AG10803 (cell line): Measurements from ENCODE around the gene GPS1.

Experiments
- DNase-seq: peaks from one replicate; pipeline ENCODE4 v3.0.0; 2010; ENCODE audit warnings: low read depth
- H3K4me3 ChIP-seq: 2 replicates; pipeline ENCODE4 v1.5.1; 2011; ENCODE audit warnings: mild to moderate bottlenecking, low read length, control low read depth
- TF ChIP-seq, protein P1 (sequence below): conservative IDR thresholded peaks from 2 replicates; pipeline ENCODE4 v1.5.1; 2011; ENCODE audit warnings: mild to moderate bottlenecking, low read length, control low read depth, inconsistent platforms

The GPS1 gene

GRCh38 chr17:82053130-82053529, 1.4 kb downstream of the GPS1 start:
- no peak for DNase-seq
- TF ChIP-seq, protein P1, sequence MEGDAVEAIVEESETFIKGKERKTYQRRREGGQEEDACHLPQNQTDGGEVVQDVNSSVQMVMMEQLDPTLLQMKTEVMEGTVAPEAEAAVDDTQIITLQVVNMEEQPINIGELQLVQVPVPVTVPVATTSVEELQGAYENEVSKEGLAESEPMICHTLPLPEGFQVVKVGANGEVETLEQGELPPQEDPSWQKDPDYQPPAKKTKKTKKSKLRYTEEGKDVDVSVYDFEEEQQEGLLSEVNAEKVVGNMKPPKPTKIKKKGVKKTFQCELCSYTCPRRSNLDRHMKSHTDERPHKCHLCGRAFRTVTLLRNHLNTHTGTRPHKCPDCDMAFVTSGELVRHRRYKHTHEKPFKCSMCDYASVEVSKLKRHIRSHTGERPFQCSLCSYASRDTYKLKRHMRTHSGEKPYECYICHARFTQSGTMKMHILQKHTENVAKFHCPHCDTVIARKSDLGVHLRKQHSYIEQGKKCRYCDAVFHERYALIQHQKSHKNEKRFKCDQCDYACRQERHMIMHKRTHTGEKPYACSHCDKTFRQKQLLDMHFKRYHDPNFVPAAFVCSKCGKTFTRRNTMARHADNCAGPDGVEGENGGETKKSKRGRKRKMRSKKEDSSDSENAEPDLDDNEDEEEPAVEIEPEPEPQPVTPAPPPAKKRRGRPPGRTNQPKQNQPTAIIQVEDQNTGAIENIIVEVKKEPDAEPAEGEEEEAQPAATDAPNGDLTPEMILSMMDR, result no peak
- peak overlapping the region; percentile 80 for H3K4me3 ChIP-seq

GRCh38 chr17:82053556-82054263, 2.0 kb downstream of the GPS1 start:
- no peak for DNase-seq

DNA sequence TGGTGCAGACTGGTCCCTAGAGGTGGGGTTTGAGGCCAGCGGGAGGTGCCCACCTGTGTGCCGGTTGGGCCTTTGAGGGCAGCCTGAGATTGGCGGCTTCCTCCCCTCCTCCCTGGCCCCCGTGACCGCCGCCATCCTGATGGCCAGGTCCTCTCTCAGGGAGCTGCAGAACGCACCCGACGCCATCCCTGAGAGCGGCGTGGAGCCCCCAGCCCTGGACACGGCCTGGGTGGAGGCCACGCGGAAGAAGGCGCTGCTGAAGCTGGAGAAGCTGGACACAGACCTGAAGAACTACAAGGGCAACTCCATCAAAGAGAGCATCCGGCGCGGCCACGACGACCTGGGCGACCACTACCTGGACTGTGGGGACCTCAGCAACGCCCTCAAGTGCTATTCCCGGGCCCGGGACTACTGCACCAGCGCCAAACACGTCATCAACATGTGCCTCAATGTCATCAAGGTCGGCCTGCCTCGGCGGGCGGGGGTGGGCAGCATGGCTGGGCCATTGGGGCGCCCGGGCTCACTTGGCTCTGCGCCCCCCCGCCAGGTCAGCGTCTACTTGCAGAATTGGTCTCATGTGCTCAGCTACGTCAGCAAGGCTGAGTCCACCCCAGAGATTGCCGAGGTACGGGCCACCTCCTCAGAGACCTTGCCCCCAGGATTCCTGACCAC, 2.8 kb downstream of the GPS1 start:
- no peak for DNase-seq
- H3K4me3 ChIP-seq, result no peak overlapping the region
- TF ChIP-seq, protein P1, result no peak

More at GRCh38 chr17:82053556-82054263, 2.0 kb downstream of the GPS1 start:
- TF ChIP-seq, protein P1, result no peak
- H3K4me3 ChIP-seq, result peak overlapping the region; percentile 80; the same call in 1 of the 2 replicates

GRCh38 chr17:82055023-82055964, 3.6 kb downstream of the GPS1 start:
- no peak overlapping the region for H3K4me3 ChIP-seq
- TF ChIP-seq, protein P1, result no peak

GRCh38 chr17:82055965-82056728, 4.4 kb downstream of the GPS1 start:
- TF ChIP-seq, protein P1, result no peak
- no peak overlapping the region for H3K4me3 ChIP-seq
- no peak for DNase-seq

More at GRCh38 chr17:82055023-82055964, 3.6 kb downstream of the GPS1 start:
- no peak for DNase-seq
